Stimulated activated CD8-positive, alpha-beta memory T cell treated with anti-CD3 and anti-CD28 coated beads, Interleukin-15, amount 100 ng/mL, for 48 hours (primary cell): ENCODE data around the gene ADGRB3.
"Not testable (repeated sequence)": the region's sequence is repeated elsewhere in the genome, so short reads cannot be mapped to it uniquely, and the experiment has no call there.

ENCODE experiments used
- DNase-seq, 2 donors: peaks; one replicate each; pipeline ENCODE4 v3.0.0-alpha.2; 2020; ENCODE audit warnings: low read depth in 2 of 2

The ADGRB3 gene

DNA sequence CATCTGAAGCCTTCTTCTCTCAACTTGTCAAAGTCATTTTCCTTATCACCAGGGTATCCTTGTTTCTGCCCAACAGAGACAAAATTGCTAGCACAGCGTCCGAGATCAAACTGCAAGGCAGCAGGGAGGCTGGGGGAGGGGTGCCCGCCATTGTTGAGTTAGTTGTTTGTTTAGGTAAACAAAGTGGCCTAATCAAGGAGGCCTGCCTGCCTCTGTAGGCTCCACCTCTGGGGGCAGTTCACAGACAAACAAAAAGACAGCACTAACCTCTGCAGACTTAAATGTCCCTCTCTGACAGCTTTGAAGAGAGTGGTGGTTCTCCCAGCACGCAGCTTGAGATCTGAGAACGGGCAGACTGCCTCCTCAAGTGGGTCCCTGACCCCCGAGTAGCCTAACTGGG lies 155.0 kb downstream of the ADGRB3 start:
- not testable (repeated sequence) for DNase-seq

DNA sequence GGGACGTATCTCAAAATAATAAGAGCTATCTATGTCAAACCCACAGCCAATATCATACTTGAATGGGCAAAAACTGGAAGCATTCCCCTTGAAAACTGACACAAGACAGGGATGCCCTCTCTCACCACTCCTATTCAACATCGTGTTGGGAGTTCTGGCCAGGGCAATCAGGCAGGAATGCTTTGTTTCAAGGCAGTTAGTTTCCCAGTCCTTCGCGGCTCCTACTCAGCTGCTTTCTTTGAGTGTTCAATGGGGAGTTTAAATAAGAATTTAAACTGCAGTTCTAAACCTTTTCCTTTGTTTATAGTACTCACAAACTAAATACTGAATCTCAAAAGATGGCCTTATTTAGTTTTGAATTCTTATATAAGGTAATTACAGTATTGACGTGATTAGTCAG lies 179.9 kb downstream of the ADGRB3 start:
- DNase-seq, result not testable (repeated sequence)

DNA sequence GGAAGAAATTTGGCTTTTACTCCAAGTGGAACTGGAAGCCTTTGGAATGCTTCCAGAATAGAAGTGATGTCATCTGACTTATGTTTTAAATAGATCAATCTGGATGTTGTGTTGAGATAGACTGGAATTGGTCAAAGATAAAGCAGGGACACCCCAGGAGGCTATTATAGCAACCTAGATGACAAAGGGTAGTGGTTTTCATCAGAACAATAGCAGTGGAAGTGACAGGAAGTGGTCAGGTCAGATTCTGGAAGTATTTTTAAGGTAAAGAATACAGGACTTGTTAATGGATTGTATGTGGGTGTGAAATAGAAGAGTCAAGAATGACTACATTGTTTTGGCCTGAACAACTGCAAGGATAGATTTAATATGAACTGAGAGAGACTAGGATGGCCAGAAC lies 191.4 kb downstream of the ADGRB3 start:
- DNase-seq, result no peak

DNA sequence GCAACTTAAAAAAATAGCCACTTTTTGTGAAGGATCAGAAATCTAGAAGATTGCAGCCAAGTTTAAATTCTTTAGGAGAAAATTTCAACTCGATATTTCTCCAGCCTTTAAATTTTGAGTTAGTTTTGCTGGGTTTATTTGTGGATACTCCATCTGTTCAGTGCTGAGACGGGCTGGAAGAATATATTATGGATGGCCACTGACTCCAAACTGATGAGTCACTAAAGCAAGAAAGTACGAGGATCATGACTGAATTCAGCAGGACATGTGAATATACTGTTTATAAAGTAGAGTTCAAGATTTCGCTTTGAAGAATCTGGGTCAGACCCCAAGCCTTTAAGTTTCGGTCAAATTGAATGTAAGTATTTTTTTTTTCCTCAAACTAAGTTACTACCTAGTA lies 199.5 kb downstream of the ADGRB3 start:
- no peak for DNase-seq

DNA sequence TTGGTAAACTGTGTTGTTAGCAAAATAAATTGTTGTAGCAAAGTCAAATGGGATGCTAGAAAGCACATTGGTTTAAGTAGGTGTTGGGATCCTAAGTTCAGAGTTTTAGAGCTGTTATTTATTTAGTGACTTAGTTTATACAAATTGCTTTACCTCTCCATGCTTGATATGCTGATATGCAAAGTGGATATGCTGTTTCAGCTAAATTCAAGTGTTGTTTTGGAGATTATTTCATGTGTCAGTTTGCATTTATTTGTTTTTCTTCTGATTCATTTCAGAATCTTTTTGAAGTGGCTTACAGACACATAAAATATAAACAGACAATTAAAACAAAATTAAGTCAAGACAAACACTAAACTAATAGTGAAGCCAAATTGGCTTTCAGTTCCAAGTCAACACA lies 203.5 kb downstream of the ADGRB3 start:
- no peak for DNase-seq

DNA sequence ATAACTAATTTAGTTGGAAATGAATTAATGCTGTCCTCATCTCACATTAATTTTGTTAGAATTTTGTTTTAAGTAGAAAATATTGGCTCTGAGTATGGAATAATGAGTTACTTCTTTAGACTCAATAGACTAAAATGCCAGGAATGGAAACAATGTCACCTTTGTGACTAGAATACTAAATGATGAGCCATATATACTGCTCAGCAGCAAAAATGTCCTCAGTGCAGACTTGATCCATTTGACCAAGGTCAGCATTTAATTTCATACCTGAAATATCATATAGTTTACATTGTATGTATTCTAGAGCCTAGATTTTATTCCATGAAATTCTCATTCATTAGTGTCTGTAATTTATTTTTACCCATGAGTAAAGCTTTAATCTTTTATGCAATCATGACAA lies 217.7 kb downstream of the ADGRB3 start:
- no peak for DNase-seq

DNA sequence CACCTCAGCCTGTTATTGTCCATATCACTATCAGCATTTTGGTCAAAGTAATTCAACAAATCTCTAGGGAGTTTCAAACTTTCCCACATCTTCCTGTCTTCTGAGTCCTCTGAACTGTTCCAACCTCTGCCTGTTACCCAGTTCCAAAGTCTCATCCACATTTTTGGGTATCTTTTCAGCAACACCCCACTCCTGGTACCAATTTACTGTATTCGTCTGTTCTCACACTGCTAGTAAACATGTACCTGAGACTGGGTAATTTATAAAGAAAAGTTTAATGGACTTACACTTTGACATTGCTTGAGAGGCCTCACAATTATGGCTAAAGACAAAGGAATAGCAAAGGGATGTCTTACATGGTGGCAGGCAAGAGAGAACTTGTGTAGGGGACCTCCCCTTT lies 224.2 kb downstream of the ADGRB3 start:
- no peak for DNase-seq

DNA sequence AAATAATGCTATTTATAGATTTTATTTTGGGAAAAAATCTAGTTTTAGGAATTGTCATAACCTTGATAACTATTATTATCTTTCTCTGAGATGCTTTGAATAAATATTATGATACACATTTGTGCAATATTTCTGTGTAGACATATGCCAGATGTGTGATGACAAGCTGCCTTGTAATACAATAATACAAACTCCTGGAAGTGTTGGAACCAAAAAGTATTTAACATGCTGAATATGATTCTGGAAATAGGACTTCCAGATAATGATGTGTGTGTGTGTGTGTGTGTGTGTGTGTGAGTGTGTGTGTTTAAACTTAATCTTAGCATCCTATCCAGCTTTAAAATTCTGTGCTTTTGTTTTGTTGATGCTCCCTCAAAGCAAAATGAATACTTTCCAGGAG lies 233.6 kb downstream of the ADGRB3 start:
- no peak for DNase-seq

DNA sequence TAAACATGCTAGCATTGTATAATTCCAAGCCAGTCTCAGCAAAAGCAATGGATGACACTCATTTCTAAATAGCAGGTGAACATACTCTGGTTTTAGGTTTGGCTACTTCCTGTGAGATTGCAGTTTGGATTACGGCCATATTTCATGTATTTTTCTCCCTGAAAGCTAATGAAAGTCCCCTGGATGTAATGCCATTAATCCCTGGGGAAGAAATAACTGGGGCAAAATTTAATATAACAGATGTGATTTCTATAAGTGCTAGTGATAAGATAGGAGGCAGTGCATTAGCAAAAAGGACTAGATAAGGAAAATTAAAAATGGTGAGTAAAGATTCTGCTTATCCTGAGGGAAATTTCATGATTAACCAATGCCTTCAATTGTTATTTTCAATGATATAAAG lies 238.2 kb downstream of the ADGRB3 start:
- DNase-seq, result no peak

DNA sequence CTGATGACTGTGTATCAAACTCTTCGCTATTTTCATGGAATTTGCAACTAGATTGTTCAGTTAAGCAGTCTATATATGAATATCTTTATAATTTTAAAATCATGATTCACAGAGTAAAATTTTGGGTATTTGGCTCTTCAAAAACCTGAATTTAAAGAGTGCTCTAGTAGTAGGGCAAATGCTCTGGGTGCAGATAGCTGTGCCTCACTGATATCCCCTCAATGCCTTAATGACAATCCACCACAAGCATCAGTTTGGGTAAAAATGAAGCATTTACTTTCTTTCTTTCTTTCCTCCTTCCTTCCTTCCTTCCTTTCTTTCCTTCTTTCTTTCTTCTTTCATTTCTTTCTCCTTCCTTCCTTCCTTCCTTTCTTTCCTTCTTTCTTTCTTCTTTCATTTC lies 239.7 kb downstream of the ADGRB3 start:
- no peak for DNase-seq

DNA sequence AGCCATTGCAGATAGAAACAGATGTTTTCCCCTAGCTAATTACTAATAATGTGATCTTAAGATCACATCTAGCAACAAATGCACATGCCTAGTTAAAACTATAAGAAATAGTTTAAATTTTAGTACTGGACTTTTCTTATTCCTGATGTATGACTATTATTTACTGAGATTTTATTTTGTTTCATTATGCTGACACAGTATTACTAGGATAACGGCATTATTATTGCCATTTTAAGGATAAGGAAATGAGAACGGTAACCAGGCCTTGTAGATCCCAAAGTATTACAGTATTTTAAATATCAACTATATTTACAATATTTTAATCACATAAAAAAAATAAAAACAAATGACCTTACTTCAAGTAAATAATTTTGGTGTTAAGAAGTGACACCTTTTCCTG lies 240.3 kb downstream of the ADGRB3 start:
- no peak for DNase-seq

DNA sequence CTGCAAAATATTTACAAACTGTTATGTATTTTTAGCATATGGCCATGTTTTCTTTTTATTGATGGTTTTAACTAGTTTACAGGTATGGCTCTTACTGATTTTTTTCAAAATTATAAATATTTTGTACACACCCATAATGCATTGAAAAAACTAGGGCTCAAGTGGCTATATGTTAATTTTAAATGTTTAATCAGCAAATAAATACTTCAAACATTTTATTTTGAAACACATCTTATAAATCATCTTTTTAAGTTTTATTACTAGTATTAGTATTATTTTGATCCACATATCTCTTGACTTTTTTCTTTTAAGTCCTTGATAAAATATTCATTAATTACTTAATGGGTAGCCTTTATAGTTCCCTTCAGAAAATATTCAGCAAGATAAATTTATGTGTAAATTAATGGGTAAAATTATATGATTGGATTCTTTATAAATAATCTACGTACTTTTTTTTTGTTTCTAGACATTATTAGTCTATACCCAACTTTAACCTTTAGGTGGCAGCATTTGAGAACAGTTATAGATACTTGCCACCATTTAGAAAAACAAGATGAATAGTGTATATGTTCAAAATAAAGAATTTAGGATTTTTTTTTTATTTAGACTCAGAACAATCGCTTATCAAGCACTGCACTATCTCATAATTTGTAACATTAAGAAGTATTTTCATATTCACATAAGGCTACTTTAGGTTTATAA lies 241.9 kb downstream of the ADGRB3 start:
- DNase-seq, result no peak

DNA sequence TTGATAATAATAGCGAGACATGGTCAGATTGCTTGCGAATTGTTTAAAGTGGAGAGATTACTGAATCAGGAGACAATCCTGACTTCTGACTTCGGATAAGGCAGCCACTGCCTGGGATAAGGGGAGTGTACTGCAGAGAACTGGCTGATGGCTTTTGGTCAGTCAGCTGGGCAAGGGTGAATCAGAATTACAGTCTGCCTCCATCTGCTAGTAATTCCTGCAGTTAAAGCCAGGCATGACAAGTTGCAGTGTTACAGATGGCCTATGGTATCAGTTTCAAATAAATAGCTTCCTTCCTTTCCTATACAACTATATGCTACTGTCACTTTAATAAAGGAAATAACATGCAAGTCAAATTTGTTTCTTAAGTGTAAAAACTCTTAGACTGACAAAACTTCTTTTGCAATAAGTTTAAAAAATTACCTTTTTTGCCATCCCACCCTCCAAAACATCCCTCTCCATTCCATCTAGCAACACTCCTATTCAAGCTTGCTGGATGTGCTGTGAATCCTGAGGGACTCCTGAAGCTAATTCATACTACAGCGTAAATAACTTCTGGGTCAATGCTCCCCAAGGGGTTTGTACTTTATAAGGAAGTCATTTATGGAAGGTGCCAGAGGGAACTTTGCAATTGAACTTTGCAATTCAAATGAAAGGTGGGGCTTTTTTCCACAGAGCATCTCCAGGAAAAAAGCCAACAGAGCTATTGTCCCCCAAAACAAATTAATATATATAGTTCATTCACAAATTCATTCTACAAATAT lies 245.2 kb downstream of the ADGRB3 start:
- no peak for DNase-seq

DNA sequence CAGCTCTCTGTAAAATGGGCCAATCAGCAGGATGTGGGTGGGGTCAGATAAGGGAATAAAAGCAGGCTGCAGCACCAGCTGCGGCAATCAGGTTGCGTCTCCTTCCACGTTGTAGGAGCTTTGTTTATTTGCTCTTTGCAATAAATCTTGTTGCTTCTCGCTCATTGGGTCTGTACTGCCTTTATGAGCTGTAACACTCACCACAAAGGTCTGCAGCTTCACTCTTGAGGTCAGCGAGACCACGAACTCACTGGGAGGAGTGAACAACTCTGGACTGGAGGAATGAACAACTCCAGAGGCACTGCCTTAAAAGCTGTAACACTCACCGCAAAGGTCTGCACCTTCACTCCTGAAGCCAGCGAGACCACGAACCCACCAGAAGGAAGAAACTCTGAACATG lies 248.2 kb downstream of the ADGRB3 start:
- DNase-seq, result not testable (repeated sequence)

DNA sequence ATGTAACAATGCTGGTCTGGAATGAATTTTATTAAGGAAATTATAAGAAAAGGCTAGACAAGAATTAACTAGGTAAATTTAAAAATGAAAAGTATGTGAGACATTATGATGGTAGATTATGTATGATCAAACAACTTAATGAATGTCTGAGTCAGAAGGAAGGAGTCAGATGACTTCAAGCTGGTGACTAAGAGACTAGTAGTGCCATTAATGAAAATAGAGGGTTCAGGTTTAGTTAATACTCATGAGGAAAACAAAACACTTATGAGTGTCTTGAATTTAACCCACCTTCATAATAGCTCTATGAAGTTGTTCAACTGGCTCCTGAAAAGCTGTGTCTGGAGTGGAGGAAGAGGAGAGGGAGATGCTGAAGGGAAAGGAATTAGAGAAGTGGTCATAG lies 256.3 kb downstream of the ADGRB3 start:
- no peak for DNase-seq

DNA sequence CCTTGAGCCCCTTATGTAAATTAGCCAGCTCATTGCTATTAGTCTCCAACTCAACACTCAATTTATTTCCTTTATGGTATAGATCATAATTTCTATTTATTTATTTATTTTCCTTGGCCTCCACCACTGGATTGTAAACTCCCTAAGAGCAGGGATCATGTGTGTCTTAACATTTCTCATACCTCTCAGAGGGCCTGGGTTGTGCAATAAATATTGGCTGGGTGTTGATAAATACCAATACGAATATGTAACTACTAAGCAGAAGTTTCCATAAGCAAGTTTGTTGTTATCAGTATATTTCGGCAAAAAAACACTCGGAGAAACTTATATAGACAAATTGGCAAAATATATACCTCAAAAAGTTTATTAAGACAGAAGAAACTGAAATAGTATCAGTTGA lies 257.4 kb downstream of the ADGRB3 start:
- DNase-seq, result no peak

DNA sequence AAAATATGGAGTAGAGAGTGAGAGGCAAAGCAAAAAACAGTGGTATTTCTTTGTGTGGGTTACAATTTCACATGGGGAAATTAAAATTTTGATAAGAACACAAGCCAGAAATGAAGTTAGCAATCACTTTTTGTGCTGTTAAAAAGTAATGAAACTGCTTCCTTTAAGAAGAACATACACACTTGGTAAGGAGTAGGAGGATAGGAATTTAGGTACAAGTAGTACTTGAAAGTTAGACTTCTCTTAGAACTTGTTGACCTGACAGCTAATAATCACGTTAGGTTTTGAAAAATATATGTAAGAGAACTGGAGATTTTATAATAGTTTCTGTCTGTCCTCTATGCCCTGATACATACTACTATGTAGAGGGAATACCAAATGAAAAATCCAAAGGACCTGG lies 260.8 kb downstream of the ADGRB3 start:
- no peak for DNase-seq

DNA sequence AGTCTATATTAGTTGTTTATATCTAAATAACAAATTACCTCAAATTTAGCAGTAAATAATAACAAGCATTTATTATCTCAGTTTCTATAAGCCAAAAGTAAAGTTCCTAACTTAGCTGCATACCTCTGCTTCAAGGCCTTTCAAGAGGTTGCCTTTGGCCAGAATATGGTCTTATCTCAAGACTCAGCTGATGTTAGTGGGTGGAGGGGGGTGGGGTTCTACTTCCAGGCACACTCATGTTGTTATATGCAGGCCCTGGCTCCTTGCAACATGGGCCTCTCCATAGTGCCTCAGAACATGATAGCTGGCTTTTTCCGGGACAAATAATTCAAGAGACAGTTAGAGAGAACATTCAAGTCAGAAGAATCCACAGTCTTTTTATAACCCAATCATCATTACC lies 266.0 kb downstream of the ADGRB3 start:
- no peak for DNase-seq

DNA sequence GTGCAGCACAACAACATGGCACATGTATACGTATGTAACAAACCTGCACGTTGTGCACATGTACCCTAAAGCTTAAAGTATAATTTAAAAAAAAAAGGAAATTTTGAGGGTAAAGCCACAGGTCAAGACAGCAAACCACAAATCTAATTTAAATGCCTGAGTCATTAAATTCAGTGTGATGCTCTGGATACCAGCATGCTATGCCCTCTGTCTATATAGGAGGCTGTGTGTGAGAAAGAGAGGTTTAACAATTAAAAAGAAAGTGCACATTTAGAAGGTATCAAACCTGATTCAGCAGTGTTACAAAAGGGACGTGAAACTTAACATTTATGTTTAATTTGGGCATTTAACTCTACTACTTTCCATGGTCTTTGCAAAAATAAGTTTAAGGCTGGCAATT lies 276.3 kb downstream of the ADGRB3 start:
- no peak for DNase-seq

DNA sequence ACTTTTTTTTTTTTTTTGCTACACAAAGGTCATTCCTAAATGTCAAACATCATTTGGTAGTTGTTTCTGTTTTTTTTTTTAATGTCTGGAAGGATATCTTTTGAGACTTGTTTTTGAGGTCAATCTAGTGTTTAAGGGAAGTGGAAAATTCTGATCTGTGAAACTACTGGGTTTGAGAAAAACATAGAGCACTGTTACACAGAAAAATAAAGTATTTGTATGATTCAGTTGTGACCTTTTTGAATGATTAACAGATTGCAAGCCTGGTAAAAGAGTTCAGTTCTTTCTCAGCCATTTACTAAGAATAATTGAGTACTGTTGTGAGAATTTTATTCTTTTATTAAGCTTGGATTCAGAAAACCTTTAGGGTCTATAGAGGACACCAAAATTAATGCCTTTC lies 276.7 kb downstream of the ADGRB3 start:
- no peak for DNase-seq

DNA sequence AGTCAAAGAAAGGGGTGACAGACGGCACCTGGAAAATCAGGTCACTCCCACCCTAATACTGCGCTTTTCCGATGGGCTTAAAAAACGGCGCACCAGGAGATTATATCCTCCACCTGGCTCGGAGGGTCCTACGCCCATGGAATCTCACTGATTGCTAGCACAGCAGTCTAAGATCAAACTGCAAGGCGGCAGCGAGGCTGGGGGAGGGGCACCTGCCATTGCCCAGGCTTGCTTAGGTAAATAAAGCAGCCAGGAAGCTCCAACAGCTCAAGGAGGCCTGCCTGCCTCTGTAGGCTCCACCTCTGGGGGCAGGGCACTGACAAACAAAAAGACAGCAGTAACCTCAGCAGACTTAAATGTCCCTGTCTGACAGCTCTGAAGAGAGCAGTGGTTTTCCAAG lies 277.7 kb downstream of the ADGRB3 start:
- not testable (repeated sequence) for DNase-seq

DNA sequence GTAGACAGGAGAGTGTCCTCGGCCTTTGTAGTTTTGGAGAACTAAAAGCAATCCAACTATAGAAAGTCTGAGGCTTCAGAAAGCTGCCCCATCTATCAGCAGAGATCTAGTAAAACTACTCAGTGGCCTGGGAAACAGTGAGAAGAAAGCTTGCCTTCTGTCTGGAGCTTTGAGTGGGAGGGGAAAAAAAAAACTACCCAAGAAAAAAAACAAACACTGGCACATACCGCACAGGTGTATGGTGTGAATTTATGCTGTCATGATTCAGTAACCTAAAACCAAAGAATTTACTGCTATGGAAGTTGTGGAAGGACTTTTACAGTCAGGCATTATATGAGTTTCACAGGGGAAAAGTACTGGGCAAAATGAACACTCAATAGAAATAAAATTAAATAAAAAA lies 280.5 kb downstream of the ADGRB3 start:
- no peak for DNase-seq

DNA sequence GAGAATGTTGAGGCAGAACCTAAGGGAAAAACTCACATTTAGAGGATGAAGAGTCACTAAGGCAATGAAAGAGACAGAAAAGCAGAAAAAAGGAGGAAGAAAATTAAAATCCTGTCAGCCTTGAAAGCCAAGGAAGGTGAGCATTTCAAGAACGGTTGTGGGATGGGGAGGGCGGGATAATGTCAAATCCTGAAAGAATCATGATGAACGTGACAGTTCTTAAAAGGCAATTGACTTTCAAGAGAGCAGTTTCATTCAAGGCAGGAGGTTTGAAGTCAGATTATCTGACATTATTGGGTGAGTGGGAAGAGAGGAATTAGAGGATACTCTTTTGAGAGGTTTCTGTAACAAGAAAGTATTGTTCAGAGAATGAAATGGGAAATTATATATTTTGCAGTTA lies 284.5 kb downstream of the ADGRB3 start:
- DNase-seq, result no peak

DNA sequence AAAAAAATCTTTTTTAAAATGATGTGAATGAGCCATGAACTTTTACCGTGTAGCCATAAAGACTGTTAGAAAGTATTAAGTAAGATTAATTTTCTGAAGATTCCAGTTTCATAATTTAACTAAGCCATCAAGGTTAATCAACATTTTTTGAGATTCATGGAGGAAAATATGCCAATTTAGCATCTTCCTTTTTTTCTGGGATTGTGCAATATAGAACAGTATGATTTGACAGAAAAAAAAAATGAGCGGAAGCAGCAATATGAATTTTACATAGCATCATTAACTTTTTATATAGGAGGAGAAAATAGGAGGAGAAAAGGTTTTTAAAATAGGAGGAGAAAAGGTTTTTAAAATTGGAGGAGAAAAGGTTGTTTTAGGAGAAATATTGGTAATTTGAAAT lies 306.3 kb downstream of the ADGRB3 start:
- DNase-seq, result no peak
